ENCODE results near the gene HORMAD1. TPM values are rescaled to one million over a fixed set of nuclear protein-coding genes. Genes with fewer than 3 reads are reported as not detected.

HORMAD1 gene
- total RNA-seq, 2 experiments from 2014 or later, result 0.89 TPM; not detected in 1

DNA sequence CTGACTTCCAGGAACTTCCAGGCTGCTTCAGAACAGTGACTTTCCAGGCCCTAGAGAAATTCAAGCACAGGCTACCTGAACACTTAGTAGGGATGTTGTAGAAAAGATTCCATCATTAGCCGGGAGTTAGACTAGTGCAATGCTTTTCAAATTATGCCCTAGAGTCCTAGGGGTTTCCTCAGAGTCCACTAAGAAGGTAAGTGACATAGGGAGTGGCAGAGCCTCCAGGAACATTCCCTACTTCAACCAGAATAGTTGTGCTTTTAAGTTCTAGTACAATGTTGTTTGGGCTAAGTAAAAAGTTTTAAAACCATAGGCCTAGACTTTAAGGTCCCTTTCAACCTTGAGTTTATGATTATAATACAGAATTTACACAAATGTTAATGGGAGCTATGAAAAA lies 14.6 kb downstream of the HORMAD1 start:
- no peaks in the 10 kb centered on the region for H3K9me2 ChIP-seq (ENCODE audit: insufficient read depth, low read length)
- no peak overlapping the region for H3K4me3 ChIP-seq (ENCODE audit: low read depth, low read length, poor library complexity, severe bottlenecking)
- H3K27ac ChIP-seq (ENCODE audit: low read depth, low read length, poor library complexity, severe bottlenecking), result no peak overlapping the region
- no TSS peak for BruUV-seq (replicated peaks)
- no peaks in the 10 kb centered on the region for H3K9me3 ChIP-seq (ENCODE audit: low read length)
- ChIA-PET POLR2A (interaction anchor here (0.8 to 1.0 kb wide), 2 partner anchors 9 to 333 kb away, joined by 3 read pairs; partner anchors contain the start of gene GOLPH3L), CTCF (ENCODE audit: unreplicated experiment) (no interaction called here)
- TF ChIP-seq EZH2phosphoT487 (IDR thresholded peaks at IDR 0.05; ENCODE audit: borderline replicate concordance, low read depth, low read length) (no peak), CTCF (conservative IDR thresholded peaks at IDR 0.05; ENCODE audit: low read length) (no peak)
- H4K20me1 ChIP-seq (ENCODE audit: insufficient read depth, low read length), result no peaks in the 10 kb centered on the region
- no peak overlapping the region for H3K4me2 ChIP-seq (ENCODE audit: low read length)
- H3K4me1 ChIP-seq (ENCODE audit: insufficient read depth, low read length, poor library complexity, severe bottlenecking), result no peaks in the 10 kb centered on the region
- H3K36me3 ChIP-seq (ENCODE audit: insufficient read depth, low read length), result no peaks in the 10 kb centered on the region
- no peak for DNase-seq (ENCODE audit: low spot score)
- H3K79me2 ChIP-seq (ENCODE audit: insufficient read depth, low read depth, low read length), result no peaks in the 10 kb centered on the region
- no peak overlapping the region for H2AFZ ChIP-seq (ENCODE audit: low read length)
- intact Hi-C loops (cut with micrococcal nuclease; ENCODE audit: unreplicated experiment), result no loop called here

DNA sequence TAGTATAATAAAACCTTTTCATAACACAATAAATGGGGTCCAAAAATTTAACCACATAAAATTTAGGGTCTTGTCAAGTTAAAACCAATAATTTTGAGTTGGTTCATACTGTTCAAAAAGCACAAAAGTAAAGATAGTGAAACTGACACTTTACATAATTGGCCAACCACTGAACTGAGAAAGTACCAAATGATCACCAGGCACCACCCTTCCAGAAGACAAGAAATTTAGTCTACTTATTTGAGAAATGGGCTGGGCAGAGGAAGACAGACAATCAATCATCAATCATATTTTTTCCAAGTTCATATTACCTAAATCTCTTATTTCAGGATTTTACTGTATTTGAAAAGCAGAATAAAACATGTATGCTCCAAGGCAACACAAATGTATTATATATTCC lies 17.3 kb downstream of the HORMAD1 start:
- ChIA-PET POLR2A (no interaction called here), CTCF (ENCODE audit: unreplicated experiment) (no interaction called here)
- Histone ChIP-seq H3K27ac (ENCODE audit: low read depth, low read length, poor library complexity, severe bottlenecking) (no peak overlapping the region), H4K20me1 (ENCODE audit: insufficient read depth, low read length) (no peaks in the 10 kb centered on the region), H3K4me2 (ENCODE audit: low read length) (no peak overlapping the region), H2AFZ (ENCODE audit: low read length) (no peak overlapping the region), H3K79me2 (ENCODE audit: insufficient read depth, low read depth, low read length) (no peaks in the 10 kb centered on the region), H3K36me3 (ENCODE audit: insufficient read depth, low read length) (no peaks in the 10 kb centered on the region), H3K4me3 (ENCODE audit: low read depth, low read length, poor library complexity, severe bottlenecking) (no peak overlapping the region), H3K9me2 (ENCODE audit: insufficient read depth, low read length) (no peaks in the 10 kb centered on the region), H3K9me3 (ENCODE audit: low read length) (no peaks in the 10 kb centered on the region), H3K4me1 (ENCODE audit: insufficient read depth, low read length, poor library complexity, severe bottlenecking) (peaks cover 5% of the 10 kb centered on the region)
- TF ChIP-seq CTCF (conservative IDR thresholded peaks at IDR 0.05; ENCODE audit: low read length), result no peak
- no peak for TF ChIP-seq EZH2phosphoT487 (IDR thresholded peaks at IDR 0.05; ENCODE audit: borderline replicate concordance, low read depth, low read length)
- intact Hi-C loops (cut with micrococcal nuclease; ENCODE audit: unreplicated experiment), result no loop called here
- no peak for DNase-seq (ENCODE audit: low spot score)
- BruUV-seq (replicated peaks), result no TSS peak

Measured in OCI-LY7 (cell line).